Cerebellar nuclear complex (tissue), 1 donor: ENCODE measurements around the gene CBLN3.
A peak's percentile ranks its signal among the peaks of the same experiment; 100 is the strongest.

ENCODE experiments used
- DNase-seq, 2 experiments: peaks; one replicate each; lab custom pipeline; 2025; lab: John Stamatoyannopoulos, UW

CBLN3 gene

GRCh38 chr14:24426150-24426911, 3.1 kb downstream of the CBLN3 start:
- no peak for DNase-seq

GRCh38 chr14:24425704-24426103, 3.8 kb downstream of the CBLN3 start:
- peak in 1 of 2 experiments; percentile 20 for DNase-seq

- DNase-seq: no peak
Measured at GRCh38 chr14:24422694-24423601, 6.5 kb downstream of the CBLN3 start.

- no peak for DNase-seq
Measured at GRCh38 chr14:24422261-24422660, 7.2 kb downstream of the CBLN3 start.

- DNase-seq: no peak
Measured at GRCh38 chr14:24418492-24418873, 11.0 kb downstream of the CBLN3 start.

- no peak for DNase-seq
Measured at GRCh38 chr14:24417832-24418491, 11.5 kb downstream of the CBLN3 start.

GRCh38 chr14:24416932-24417619, 12.4 kb downstream of the CBLN3 start:
- DNase-seq: no peak

- no peak for DNase-seq
Measured at GRCh38 chr14:24416254-24416931, 13.1 kb downstream of the CBLN3 start.

GRCh38 chr14:24415421-24416253, 13.8 kb downstream of the CBLN3 start:
- DNase-seq: no peak

GRCh38 chr14:24414732-24415420, 14.6 kb downstream of the CBLN3 start:
- no peak for DNase-seq

GRCh38 chr14:24414077-24414476, 15.4 kb downstream of the CBLN3 start:
- DNase-seq: no peak

GRCh38 chr14:24411443-24412389, 17.8 kb downstream of the CBLN3 start:
- no peak for DNase-seq

GRCh38 chr14:24409956-24410355, 19.5 kb downstream of the CBLN3 start:
- DNase-seq: no peak

GRCh38 chr14:24409192-24409591, 20.3 kb downstream of the CBLN3 start:
- no peak for DNase-seq

- DNase-seq: no peak
Measured at GRCh38 chr14:24408764-24409163, 20.7 kb downstream of the CBLN3 start.

- DNase-seq: no peak
Measured at GRCh38 chr14:24407608-24408325, 21.7 kb downstream of the CBLN3 start.

- no peak for DNase-seq
Measured at GRCh38 chr14:24406416-24406815, 23.1 kb downstream of the CBLN3 start.

GRCh38 chr14:24404814-24405213, 24.7 kb downstream of the CBLN3 start:
- DNase-seq: no peak
